Measurements from ENCODE around the gene RLIM.

GRCh38 chrX:74540635-74541249, 73.7 kb downstream of the RLIM start:
- no peak for TF ChIP-seq CTCF (IDR thresholded peaks at IDR 0.05)
- no peak for TF ChIP-seq EZH2 (IDR thresholded peaks at IDR 0.05; ENCODE audit: borderline replicate concordance, insufficient read depth, low read depth, low read length, poor library complexity, severe bottlenecking)

Data from B cell (primary cell).